KMS-11 (cell line): ENCODE results near the gene PAOX.

Experiments used
- H2AFZ ChIP-seq: fragments of 200-600 bp; sonication (generic); 2 replicates; pipeline ENCODE4 v1.6.1; 2016; ENCODE audit warnings: antibody characterized with exemption, mixed run types, low read depth
- H3K27ac ChIP-seq: fragments of 200-600 bp; sonication (generic); 2 replicates; pipeline ENCODE4 v1.6.1; 2016; ENCODE audit warnings: mild to moderate bottlenecking, mixed run types
- H3K27me3 ChIP-seq: fragments of 200-600 bp; sonication (generic); 2 replicates; pipeline ENCODE4 v1.6.1; 2017; ENCODE audit warnings: mild to moderate bottlenecking, low read depth, mixed run types, moderate library complexity; ENCODE audit not compliant: insufficient read depth
- H3K36me3 ChIP-seq: fragments of 200-600 bp; sonication (generic); 2 replicates; pipeline ENCODE4 v1.6.1; 2017; ENCODE audit warnings: mild to moderate bottlenecking, mixed run types; ENCODE audit not compliant: insufficient read depth
- H3K4me1 ChIP-seq: fragments of 200-600 bp; sonication (generic); 2 replicates; pipeline ENCODE4 v1.6.1; 2016; ENCODE audit warnings: mild to moderate bottlenecking, low read depth, mixed run types; ENCODE audit not compliant: poor library complexity, severe bottlenecking
- H3K4me2 ChIP-seq: fragments of 200-600 bp; sonication (generic); 2 replicates; pipeline ENCODE4 v1.7.0; 2016; ENCODE audit warnings: mild to moderate bottlenecking, mixed run types
- H3K4me3 ChIP-seq: fragments of 200-600 bp; sonication (generic); IDR thresholded peaks from 2 replicates; pipeline ENCODE4 v1.6.1; 2017; ENCODE audit warnings: low read depth, low read length, mixed read lengths; ENCODE audit not compliant: insufficient read depth
- H3K79me2 ChIP-seq: fragments of 200-600 bp; sonication (generic); 2 replicates; pipeline ENCODE4 v1.6.1; 2016; ENCODE audit warnings: low read depth, mixed run types; ENCODE audit not compliant: insufficient read depth
- H3K9ac ChIP-seq: fragments of 200-600 bp; sonication (generic); 2 replicates; pipeline ENCODE4 v1.6.1; 2016; ENCODE audit warnings: mild to moderate bottlenecking, mixed run types
- H4K20me1 ChIP-seq: fragments of 200-600 bp; sonication (generic); 2 replicates; pipeline ENCODE4 v1.6.1; 2016; ENCODE audit warnings: mild to moderate bottlenecking, mixed run types; ENCODE audit not compliant: insufficient read depth
- TF ChIP-seq, protein P1 (sequence below): fragments of 200-600 bp; sonication (generic); conservative IDR thresholded peaks from 2 replicates; pipeline ENCODE4 v1.6.1; 2017; ENCODE audit warnings: low read depth, mild to moderate bottlenecking, antibody characterized with exemption, low read length, moderate library complexity, mixed read lengths

PAOX gene

DNA sequence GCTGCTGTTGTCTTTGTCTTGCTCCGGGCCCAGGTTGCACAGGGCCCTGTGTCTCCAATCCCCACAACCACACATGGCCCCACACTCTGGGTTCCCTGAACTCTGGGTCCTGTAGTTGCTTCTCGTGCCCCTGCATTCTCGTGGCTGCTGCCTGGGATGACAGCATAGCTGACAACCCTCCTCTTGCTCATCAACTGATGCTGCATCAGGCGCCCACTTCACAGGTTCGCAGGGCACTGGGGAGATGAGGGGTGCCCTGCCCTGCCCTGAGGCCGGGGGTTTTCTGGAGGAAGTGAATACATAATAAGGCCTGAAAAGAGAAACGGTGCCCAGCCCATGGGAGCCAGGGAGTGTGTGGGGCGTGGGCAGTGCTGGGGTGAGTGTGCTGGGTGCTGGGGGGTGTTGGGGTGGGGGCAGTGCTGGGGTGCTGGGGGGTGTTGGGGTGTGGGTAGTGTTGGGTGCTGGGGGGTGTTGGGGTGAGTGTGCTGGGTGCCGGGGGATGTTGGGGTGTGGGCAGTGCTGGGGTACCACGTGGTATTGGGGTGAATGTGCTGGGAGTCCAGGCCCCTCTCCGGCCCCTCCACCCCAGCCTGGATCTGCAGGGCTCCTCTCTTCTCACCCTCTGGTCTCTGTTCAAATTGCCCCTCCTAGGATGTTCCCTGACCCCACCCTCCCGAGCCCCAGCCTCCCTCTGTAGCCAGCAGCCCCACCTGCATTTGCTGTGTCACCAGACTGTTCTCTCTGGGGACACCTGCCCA, 12.9 kb downstream of the PAOX start:
- no peak overlapping the region; the same call in 1 of the 2 replicates for H3K27ac ChIP-seq
- TF ChIP-seq, protein P1, sequence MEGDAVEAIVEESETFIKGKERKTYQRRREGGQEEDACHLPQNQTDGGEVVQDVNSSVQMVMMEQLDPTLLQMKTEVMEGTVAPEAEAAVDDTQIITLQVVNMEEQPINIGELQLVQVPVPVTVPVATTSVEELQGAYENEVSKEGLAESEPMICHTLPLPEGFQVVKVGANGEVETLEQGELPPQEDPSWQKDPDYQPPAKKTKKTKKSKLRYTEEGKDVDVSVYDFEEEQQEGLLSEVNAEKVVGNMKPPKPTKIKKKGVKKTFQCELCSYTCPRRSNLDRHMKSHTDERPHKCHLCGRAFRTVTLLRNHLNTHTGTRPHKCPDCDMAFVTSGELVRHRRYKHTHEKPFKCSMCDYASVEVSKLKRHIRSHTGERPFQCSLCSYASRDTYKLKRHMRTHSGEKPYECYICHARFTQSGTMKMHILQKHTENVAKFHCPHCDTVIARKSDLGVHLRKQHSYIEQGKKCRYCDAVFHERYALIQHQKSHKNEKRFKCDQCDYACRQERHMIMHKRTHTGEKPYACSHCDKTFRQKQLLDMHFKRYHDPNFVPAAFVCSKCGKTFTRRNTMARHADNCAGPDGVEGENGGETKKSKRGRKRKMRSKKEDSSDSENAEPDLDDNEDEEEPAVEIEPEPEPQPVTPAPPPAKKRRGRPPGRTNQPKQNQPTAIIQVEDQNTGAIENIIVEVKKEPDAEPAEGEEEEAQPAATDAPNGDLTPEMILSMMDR = no peak
- H3K4me1 ChIP-seq = peaks cover 50% of the 10 kb centered on the region
- H3K9ac ChIP-seq = no peak overlapping the region
- no peak overlapping the region for H3K4me3 ChIP-seq
- no peak overlapping the region for H3K4me2 ChIP-seq
- H3K27me3 ChIP-seq = no peaks in the 10 kb centered on the region
- no peaks in the 10 kb centered on the region for H3K36me3 ChIP-seq
- H3K79me2 ChIP-seq = peaks cover 17% of the 10 kb centered on the region; the same call in 1 of the 2 replicates
- H4K20me1 ChIP-seq = no peaks in the 10 kb centered on the region
- H2AFZ ChIP-seq = no peak overlapping the region

DNA sequence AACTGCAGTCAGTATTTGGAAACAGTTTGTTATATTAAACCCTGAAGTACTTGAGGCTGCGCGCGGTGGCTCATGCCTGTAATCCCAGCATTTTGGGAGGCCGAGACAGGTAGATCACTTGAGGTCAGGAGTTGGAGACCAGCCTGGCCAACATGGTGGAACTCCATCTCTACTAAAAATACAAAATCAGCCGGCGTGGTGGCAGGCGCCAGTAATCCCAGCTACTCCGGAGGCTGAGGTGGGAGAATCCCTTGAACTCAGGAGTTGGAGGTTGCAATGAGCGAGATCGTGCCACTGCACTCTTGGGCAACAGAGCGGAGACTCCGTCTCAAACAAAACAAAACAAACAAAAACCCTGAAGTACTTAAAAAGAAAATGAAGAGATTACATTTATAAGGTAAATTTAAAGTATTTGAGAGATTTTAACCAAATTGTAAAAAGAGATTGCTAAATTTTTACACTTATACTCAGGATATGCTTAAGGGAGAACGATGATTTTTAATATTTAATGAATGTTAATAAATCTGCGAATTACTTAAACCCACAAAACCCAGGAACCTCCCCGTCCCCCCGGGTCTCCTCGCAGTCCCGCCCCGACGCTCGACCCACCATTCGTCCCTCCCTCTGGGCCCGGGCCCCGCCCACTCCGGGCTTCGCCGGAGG, 14.5 kb downstream of the PAOX start:
- Histone ChIP-seq H3K36me3 (no peaks in the 10 kb centered on the region), H3K4me3 (no peak overlapping the region), H3K79me2 (peaks cover 17% of the 10 kb centered on the region; the same call in 1 of the 2 replicates), H2AFZ (peak overlapping the region; percentile 0; the same call in 1 of the 2 replicates), H4K20me1 (no peaks in the 10 kb centered on the region), H3K9ac (peak overlapping the region; percentile 99; the same call in 1 of the 2 replicates), H3K4me2 (peak overlapping the region; percentile 43; the same call in 1 of the 2 replicates), H3K27me3 (no peaks in the 10 kb centered on the region), H3K27ac (no peak overlapping the region), H3K4me1 (peaks cover 40% of the 10 kb centered on the region)
- TF ChIP-seq, protein P1 = no peak

DNA sequence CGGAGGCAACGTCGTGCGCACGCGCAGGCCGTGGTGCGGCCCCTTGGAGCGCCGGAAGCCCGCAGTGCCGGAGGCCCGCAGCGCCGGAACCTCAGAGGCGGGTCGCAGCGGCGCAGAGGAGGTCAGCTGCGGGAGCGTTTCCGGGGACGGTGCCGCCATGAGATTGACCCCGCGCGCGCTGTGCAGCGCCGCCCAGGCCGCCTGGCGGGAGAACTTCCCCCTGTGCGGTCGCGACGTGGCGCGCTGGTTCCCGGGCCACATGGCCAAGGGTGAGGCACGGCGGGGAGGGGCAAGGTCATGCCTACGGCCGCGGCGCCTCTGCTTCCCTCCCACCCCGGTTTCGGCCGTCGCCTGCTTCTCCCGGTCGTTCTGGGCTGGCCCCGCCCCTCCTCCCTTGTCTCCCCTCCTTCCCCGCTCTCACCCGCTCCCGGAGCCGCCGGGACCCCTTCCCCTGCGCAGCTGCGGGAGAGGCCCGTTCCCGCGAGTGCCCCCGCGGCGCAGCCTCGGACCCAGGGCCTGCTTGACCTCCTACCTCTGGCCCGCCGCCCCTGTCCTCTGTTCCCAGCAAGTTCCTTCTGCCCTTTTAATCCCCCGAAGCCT, 15.1 kb downstream of the PAOX start, which contains the start of gene MTG1:
TSS of gene MTG1 (plus strand) at position 94 of the 600 bp plus-strand sequence. CDS start at position 158, 64 bp downstream.
- Histone ChIP-seq H3K4me1 (peaks cover 40% of the 10 kb centered on the region), H3K27ac (peak within 1 kb of the TSS; percentile 95), H3K9ac (peak within 1 kb of the TSS; percentile 99), H4K20me1 (no peaks in the 10 kb centered on the region), H2AFZ (peak within 1 kb of the TSS; percentile 75), H3K36me3 (no peaks in the 10 kb centered on the region), H3K27me3 (no peaks in the 10 kb centered on the region), H3K79me2 (peaks cover 17% of the 10 kb centered on the region; the same call in 1 of the 2 replicates), H3K4me2 (peak within 1 kb of the TSS; percentile 70), H3K4me3 (no peak within 1 kb of the TSS)
- TF ChIP-seq, protein P1 = no peak

DNA sequence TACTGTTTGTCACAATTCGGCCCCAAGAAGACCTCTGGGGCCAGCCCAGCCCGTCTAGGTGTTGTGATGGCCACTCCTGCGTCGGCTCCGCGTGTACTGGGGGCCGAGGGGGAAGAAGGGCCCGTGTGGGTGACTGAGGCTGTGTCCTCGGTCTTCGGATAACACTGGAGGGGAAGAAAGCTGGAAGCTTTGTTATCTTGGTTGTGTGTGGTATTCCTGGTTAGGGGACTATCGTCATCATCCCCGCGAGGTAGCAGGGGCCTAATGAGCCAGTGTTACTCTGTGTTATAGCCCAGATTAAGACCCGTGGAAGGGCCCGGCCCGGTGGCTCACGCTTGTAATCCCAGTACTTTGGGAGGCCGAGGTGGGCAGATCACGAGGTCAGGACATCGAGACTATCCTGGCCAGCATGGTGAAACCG, 15.7 kb downstream of the PAOX start:
- Histone ChIP-seq H3K36me3 (no peaks in the 10 kb centered on the region), H3K79me2 (peaks cover 17% of the 10 kb centered on the region; the same call in 1 of the 2 replicates)

More for the DNA sequence above, 15.7 kb downstream of the PAOX start:
- Histone ChIP-seq H3K27me3 (no peaks in the 10 kb centered on the region), H4K20me1 (no peaks in the 10 kb centered on the region), H3K27ac (peak overlapping the region; percentile 95), H2AFZ (peak overlapping the region; percentile 75), H3K4me1 (peaks cover 43% of the 10 kb centered on the region), H3K4me2 (peak overlapping the region; percentile 70), H3K4me3 (no peak overlapping the region), H3K9ac (peak overlapping the region; percentile 99)
- TF ChIP-seq, protein P1 = no peak
